Tibial nerve (tissue), 4 donors: ENCODE data around the gene ABHD17B. TPM values are rescaled to one million over a fixed set of nuclear protein-coding genes. Genes with fewer than 3 reads are reported as not detected.

Source experiments
- DNase-seq, 2 donors: peaks; one replicate each; pipeline ENCODE4 v3.0.0-alpha.2; 2019; ENCODE audit warnings: low spot score in 2 of 2
- H3K27ac ChIP-seq, 4 donors: fragments of 200-600 bp; sonication (generic) in 3 of 4; one replicate each; pipeline ENCODE4 v1.5.1; 2017 to 2019; ENCODE audit warnings: mild to moderate bottlenecking in 1 of 4
- H3K27me3 ChIP-seq, 2 donors: fragments of 200-600 bp; sonication (generic) in 1 of 2; one replicate each; pipeline versions ENCODE4 v1.5.1 to v1.6.0; 2017 to 2019
- H3K36me3 ChIP-seq, 3 donors: fragments of 200-600 bp; sonication (generic); one replicate each; pipeline ENCODE4 v1.5.1; 2018 to 2019
- H3K4me1 ChIP-seq, 4 donors: fragments of 200-600 bp; sonication (generic) in 3 of 4; one replicate each; pipeline ENCODE4 v1.5.1; 2017 to 2019
- H3K4me3 ChIP-seq, 4 donors: fragments of 200-600 bp; sonication (generic) in 3 of 4; one replicate each; pipeline ENCODE4 v1.5.1; 2017 to 2019; ENCODE audit warnings: mild to moderate bottlenecking in 1 of 4, moderate library complexity in 1 of 4
- H3K9me3 ChIP-seq, 4 donors: fragments of 200-600 bp; sonication (generic) in 3 of 4; one replicate each; pipeline ENCODE4 v1.5.1; 2017 to 2019
- CTCF ChIP-seq, 5 experiments: fragments of 200-600 bp in 3 of 5; fragments of 450-650 bp in 2 of 5; sonication (generic) in 3 of 5; IDR thresholded peaks; one replicate each; pipeline ENCODE4 v1.5.1; 2016 to 2019; ENCODE audit warnings: antibody characterized with exemption in 5 of 5, mild to moderate bottlenecking in 3 of 5, moderate library complexity in 2 of 5
- EP300 ChIP-seq, 2 donors: sonication (generic); formaldehyde crosslinking; IDR thresholded peaks; one replicate each; pipeline ENCODE4 v1.6.1; 2017; ENCODE audit warnings: antibody characterized with exemption in 2 of 2, mild to moderate bottlenecking in 1 of 2
- POLR2A ChIP-seq, 2 donors: fragments of 450-650 bp; IDR thresholded peaks; one replicate each; pipeline ENCODE4 v1.6.1; 2017; ENCODE audit warnings: antibody characterized with exemption in 2 of 2, mild to moderate bottlenecking in 2 of 2, moderate library complexity in 2 of 2
- WGBS, 2 donors: methylation state at CpG; one replicate each; pipeline ENCODE4 v1.1.5; 2018; 5-methylcytosine and 5-hydroxymethylcytosine counted together
- total RNA-seq, 4 donors: library from RNA; depleted of rRNA; stranded (reverse); fragments of >200 nt; gene quantifications; one replicate each; pipeline ENCODE4 v1.1.0, GENCODE V29; 2016

ABHD17B gene
- total RNA-seq, 4 donors from 2014 or later = 10.5 to 23.8 (median 18.3) TPM

DNA sequence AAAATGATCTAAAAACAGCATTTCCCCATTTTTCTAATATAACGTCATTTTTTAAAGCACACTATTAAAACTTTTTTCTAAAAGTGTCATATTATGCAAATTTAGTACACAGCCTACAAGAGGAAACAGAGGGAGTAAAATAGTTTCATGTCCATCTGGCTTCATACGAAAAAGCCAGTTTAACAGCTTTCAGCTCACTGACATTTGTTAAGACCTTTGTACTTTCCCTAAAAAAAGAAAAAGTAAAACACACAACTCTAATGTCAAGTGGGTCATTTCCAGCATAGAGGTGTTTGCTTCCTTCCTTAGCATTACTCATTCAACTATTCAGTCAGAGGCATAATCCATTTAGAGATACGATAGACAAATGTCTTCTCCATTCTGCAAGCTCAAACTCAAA is 49.4 kb downstream of the ABHD17B start:
- Histone ChIP-seq H3K9me3 (peaks cover 0 to 24% (median 4%) of the 10 kb centered on the region in 4 donors), H3K27me3 (no peaks in the 10 kb centered on the region), H3K4me3 (no peak overlapping the region), H3K27ac (no peak overlapping the region), H3K36me3 (peaks cover 0 to 29% (median 0%) of the 10 kb centered on the region in 3 donors), H3K4me1 (no peaks in the 10 kb centered on the region)
- DNase-seq = no peak
- 88 to 91% methylated on average over 3 of the region's 3 CpGs for WGBS, 2 donors
- TF ChIP-seq POLR2A (IDR thresholded peaks at IDR 0.05) (no peak), CTCF (IDR thresholded peaks at IDR 0.05) (no peak), EP300 (IDR thresholded peaks at IDR 0.05) (no peak)

GRCh38 chr9:71859939-71860338 is 51.1 kb downstream of the ABHD17B start:
- WGBS, 2 donors = 96 to 97% methylated on average over 3 of the region's 3 CpGs
- H3K27ac ChIP-seq = no peak overlapping the region

DNA sequence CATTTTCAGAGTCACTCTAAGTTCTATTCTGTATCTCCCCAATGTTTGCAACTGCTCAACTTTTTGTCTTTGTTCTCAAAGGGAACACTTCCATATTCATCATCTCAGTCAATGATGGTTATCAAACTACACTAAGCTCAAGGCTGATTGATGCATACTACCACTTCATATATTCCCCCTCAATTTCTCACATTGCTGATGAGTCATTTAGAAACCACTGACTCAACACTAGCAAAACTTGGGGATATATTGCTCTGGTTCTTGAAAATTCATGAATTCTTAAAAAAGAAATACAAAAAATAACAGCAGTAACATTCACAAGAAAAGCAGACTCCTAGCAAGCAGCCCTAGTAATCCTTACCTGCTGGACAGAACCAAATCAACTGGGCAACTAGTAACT is 52.2 kb downstream of the ABHD17B start:
- TF ChIP-seq EP300 (IDR thresholded peaks at IDR 0.05) (no peak), POLR2A (IDR thresholded peaks at IDR 0.05) (no peak), CTCF (IDR thresholded peaks at IDR 0.05) (no peak)
- Histone ChIP-seq H3K9me3 (peaks cover 0 to 24% (median 4%) of the 10 kb centered on the region in 4 donors), H3K4me1 (no peaks in the 10 kb centered on the region), H3K27me3 (no peaks in the 10 kb centered on the region), H3K27ac (no peak overlapping the region), H3K4me3 (no peak overlapping the region), H3K36me3 (peaks cover 0 to 13% (median 0%) of the 10 kb centered on the region in 3 donors)
- no peak for DNase-seq

More at GRCh38 chr9:71859939-71860338, 51.1 kb downstream of the ABHD17B start:
- H3K36me3 ChIP-seq = peaks cover 0 to 13% (median 0%) of the 10 kb centered on the region in 3 donors
- no peaks in the 10 kb centered on the region for H3K4me1 ChIP-seq
- TF ChIP-seq CTCF (IDR thresholded peaks at IDR 0.05) (no peak), POLR2A (IDR thresholded peaks at IDR 0.05) (no peak), EP300 (IDR thresholded peaks at IDR 0.05) (no peak)
- DNase-seq = no peak
- no peaks in the 10 kb centered on the region for H3K27me3 ChIP-seq
- peaks cover 0 to 24% (median 4%) of the 10 kb centered on the region in 4 donors for H3K9me3 ChIP-seq
- H3K4me3 ChIP-seq = no peak overlapping the region

DNA sequence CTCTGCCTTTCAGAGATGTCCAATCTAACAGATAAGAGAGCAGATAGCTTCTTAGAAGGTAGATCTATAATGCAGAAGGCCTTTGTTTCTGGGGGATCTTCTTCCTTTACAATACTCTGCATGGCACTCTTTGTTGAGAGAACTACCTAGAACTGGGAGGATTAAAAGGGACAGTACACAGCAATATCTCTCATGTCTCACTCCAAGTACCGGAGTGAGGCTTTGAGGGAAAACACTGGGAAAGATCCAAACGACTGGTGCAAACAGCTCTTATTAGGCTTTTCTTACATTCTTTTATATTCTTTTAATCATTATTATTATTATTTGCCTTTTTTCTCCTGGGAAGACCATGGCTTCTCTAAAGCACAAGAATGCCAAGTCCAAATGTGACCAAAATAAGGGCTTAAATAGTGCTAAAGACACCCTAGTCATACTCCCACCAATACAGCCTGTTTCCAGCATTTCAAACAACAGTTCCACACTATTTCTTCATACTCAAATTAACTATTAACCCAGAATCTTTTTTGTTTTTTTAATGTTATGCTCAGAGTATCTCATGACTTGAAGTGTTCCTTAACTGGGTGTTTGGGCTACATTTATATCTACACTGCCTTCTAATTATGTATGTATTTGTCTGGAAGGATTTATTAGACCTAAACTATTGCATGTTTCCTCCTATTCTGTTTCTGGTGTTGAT is 52.7 kb downstream of the ABHD17B start:
- Histone ChIP-seq H3K27ac (no peak overlapping the region), H3K9me3 (peaks cover 0 to 24% (median 4%) of the 10 kb centered on the region in 4 donors), H3K27me3 (no peaks in the 10 kb centered on the region), H3K36me3 (peaks cover 0 to 13% (median 0%) of the 10 kb centered on the region in 3 donors), H3K4me3 (no peak overlapping the region), H3K4me1 (no peaks in the 10 kb centered on the region)
- TF ChIP-seq POLR2A (IDR thresholded peaks at IDR 0.05) (no peak), CTCF (IDR thresholded peaks at IDR 0.05) (no peak), EP300 (IDR thresholded peaks at IDR 0.05) (no peak)
- 91 to 93% methylated on average over 2 of the region's 2 CpGs for WGBS, 2 donors
- no peak for DNase-seq

DNA sequence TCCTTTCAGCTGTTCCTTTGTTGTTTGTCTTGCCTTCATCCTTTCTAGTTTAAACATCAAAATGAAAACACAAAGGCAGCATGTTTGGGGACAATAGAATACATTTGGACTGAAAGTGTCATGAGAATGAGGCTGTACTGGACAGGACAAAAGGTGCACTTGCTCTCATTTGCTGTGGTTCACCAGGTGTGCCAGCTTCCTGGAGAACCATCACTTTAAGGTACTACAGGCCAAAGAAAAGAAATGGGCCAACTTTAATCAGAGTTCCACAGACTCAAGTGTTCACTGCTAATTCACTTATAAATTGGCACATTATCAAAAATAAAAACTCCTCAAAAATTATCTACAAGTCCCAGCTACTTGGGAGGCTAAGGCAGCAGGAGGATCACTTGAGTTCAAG is 53.8 kb downstream of the ABHD17B start:
- TF ChIP-seq CTCF (IDR thresholded peaks at IDR 0.05) = no peak
- TF ChIP-seq EP300 (IDR thresholded peaks at IDR 0.05) = no peak
- TF ChIP-seq POLR2A (IDR thresholded peaks at IDR 0.05) = no peak
- no peak overlapping the region for H3K4me3 ChIP-seq
- H3K27ac ChIP-seq = no peak overlapping the region
- H3K9me3 ChIP-seq = peaks cover 0 to 25% (median 4%) of the 10 kb centered on the region in 4 donors
- peaks cover 0 to 13% (median 0%) of the 10 kb centered on the region in 3 donors for H3K36me3 ChIP-seq
- H3K4me1 ChIP-seq = no peaks in the 10 kb centered on the region
- H3K27me3 ChIP-seq = no peaks in the 10 kb centered on the region
- DNase-seq = no peak
